Parathyroid adenoma (tissue), 2 donors: ENCODE measurements around the gene FXR2.
A peak's percentile ranks its signal among the peaks of the same experiment; 100 is the strongest.

ENCODE experiments used
- H2AFZ ChIP-seq: fragments of 300-600 bp; sonication (generic); one replicate; pipeline ENCODE4 v1.7.0; 2017; ENCODE audit warnings: antibody characterized with exemption, mild to moderate bottlenecking
- H3K27ac ChIP-seq: fragments of 300-600 bp; sonication (generic); one replicate; pipeline ENCODE4 v1.7.0; 2017
- H3K27me3 ChIP-seq: fragments of 300-600 bp; sonication (generic); one replicate; pipeline ENCODE4 v1.7.0; 2017; ENCODE audit warnings: low read length; ENCODE audit not compliant: control insufficient read depth, insufficient read depth
- H3K36me3 ChIP-seq: fragments of 300-600 bp; sonication (generic); one replicate; pipeline ENCODE4 v1.7.0; 2017; ENCODE audit warnings: low read length; ENCODE audit not compliant: control insufficient read depth, insufficient read depth
- H3K4me1 ChIP-seq: fragments of 300-600 bp; sonication (generic); one replicate; pipeline ENCODE4 v1.7.0; 2017; ENCODE audit warnings: control low read depth
- H3K4me2 ChIP-seq: fragments of 300-600 bp; sonication (generic); one replicate; pipeline ENCODE4 v1.7.0; 2017; ENCODE audit warnings: low read length
- H3K4me3 ChIP-seq: fragments of 300-600 bp; sonication (generic); one replicate; pipeline ENCODE4 v1.7.0; 2017; ENCODE audit warnings: low read depth, low read length
- H3K79me2 ChIP-seq: fragments of 300-600 bp; sonication (generic); one replicate; pipeline ENCODE4 v1.7.0; 2017; ENCODE audit warnings: control low read depth
- H3K9ac ChIP-seq: fragments of 300-600 bp; sonication (generic); one replicate; pipeline ENCODE4 v1.7.0; 2017; ENCODE audit warnings: mild to moderate bottlenecking
- H3K9me3 ChIP-seq: fragments of 300-600 bp; sonication (generic); one replicate; pipeline ENCODE4 v1.7.0; 2017; ENCODE audit warnings: low read length; ENCODE audit not compliant: control insufficient read depth
- TF ChIP-seq, protein P1 (sequence below): fragments of 300-600 bp; sonication (generic); IDR thresholded peaks from one replicate; pipeline ENCODE4 v1.7.0; 2017; ENCODE audit warnings: antibody characterized with exemption, mild to moderate bottlenecking
- donor health status: primary hyperparathyroidism.

Gene FXR2

DNA sequence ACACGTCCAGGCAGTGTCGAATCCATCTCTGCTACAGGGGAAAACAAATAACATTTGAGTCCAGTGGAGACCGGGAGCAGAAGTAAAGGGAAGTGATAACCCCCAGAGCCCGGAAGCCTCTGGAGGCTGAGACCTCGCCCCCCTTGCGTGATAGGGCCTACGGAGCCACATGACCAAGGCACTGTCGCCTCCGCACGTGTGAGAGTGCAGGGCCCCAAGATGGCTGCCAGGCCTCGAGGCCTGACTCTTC lies 42.4 kb downstream of the FXR2 start:
- H2AFZ ChIP-seq, result peak overlapping the region; percentile 87
- H3K4me1 ChIP-seq, result peaks cover 9% of the 10 kb centered on the region
- H3K4me3 ChIP-seq, result peak overlapping the region; percentile 100
- H3K9ac ChIP-seq, result no peak overlapping the region
- peaks cover 19% of the 10 kb centered on the region for H3K79me2 ChIP-seq
- peak overlapping the region; percentile 49 for H3K4me2 ChIP-seq
- H3K9me3 ChIP-seq, result no peaks in the 10 kb centered on the region
- H3K27me3 ChIP-seq, result no peaks in the 10 kb centered on the region
- TF ChIP-seq, protein P1, sequence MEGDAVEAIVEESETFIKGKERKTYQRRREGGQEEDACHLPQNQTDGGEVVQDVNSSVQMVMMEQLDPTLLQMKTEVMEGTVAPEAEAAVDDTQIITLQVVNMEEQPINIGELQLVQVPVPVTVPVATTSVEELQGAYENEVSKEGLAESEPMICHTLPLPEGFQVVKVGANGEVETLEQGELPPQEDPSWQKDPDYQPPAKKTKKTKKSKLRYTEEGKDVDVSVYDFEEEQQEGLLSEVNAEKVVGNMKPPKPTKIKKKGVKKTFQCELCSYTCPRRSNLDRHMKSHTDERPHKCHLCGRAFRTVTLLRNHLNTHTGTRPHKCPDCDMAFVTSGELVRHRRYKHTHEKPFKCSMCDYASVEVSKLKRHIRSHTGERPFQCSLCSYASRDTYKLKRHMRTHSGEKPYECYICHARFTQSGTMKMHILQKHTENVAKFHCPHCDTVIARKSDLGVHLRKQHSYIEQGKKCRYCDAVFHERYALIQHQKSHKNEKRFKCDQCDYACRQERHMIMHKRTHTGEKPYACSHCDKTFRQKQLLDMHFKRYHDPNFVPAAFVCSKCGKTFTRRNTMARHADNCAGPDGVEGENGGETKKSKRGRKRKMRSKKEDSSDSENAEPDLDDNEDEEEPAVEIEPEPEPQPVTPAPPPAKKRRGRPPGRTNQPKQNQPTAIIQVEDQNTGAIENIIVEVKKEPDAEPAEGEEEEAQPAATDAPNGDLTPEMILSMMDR, result no peak
- no peaks in the 10 kb centered on the region for H3K36me3 ChIP-seq
- peak overlapping the region; percentile 97 for H3K27ac ChIP-seq

DNA sequence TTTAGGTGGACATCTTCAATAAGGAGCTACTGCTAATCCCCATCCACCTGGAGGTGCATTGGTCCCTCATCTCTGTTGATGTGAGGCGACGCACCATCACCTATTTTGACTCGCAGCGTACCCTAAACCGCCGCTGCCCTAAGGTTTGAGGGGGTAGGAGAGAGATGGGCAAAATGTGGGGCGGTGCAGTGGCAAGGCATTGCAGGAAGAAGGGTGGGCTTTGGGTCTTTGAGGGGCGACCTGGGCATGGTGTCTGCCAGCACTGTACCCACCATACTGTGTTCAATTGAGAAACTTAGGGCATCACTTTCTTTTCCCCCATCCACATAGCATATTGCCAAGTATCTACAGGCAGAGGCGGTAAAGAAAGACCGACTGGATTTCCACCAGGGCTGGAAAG lies 44.3 kb downstream of the FXR2 start:
- H3K9me3 ChIP-seq, result no peaks in the 10 kb centered on the region
- no peaks in the 10 kb centered on the region for H3K27me3 ChIP-seq

DNA sequence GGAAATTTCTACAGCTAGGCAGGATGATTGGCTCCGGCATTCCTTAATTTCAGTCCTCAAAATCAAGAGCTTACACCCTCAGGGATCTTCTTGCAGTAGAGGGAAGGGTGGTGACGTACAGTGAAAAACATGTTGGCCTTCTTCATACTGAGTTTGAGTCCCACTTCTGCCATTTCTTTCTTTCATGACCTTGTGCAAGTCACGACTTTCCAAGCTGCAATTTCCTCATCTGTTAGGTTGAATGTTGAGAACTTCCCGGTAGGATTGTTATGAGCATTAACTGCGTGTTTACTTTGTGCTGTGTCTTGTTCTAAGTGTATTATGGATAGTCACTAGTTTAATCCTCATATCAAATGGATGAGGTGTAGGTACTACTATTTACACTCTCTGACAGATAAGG lies 45.1 kb downstream of the FXR2 start:
- H3K9ac ChIP-seq, result no peak overlapping the region
- no peak overlapping the region for H3K27ac ChIP-seq
- H2AFZ ChIP-seq, result no peak overlapping the region
- H3K36me3 ChIP-seq, result no peaks in the 10 kb centered on the region
- H3K4me1 ChIP-seq, result peaks cover 2% of the 10 kb centered on the region
- H3K79me2 ChIP-seq, result peaks cover 17% of the 10 kb centered on the region
- no peak overlapping the region for H3K4me3 ChIP-seq
- no peaks in the 10 kb centered on the region for H3K9me3 ChIP-seq
- H3K27me3 ChIP-seq, result no peaks in the 10 kb centered on the region
- H3K4me2 ChIP-seq, result no peak overlapping the region
- TF ChIP-seq, protein P1, result no peak

More for the DNA sequence above, 44.3 kb downstream of the FXR2 start:
- Histone ChIP-seq H2AFZ (no peak overlapping the region), H3K36me3 (no peaks in the 10 kb centered on the region), H3K79me2 (peaks cover 16% of the 10 kb centered on the region), H3K4me1 (peaks cover 7% of the 10 kb centered on the region), H3K4me3 (no peak overlapping the region), H3K27ac (no peak overlapping the region), H3K4me2 (no peak overlapping the region), H3K9ac (no peak overlapping the region)
- TF ChIP-seq, protein P1, result no peak

DNA sequence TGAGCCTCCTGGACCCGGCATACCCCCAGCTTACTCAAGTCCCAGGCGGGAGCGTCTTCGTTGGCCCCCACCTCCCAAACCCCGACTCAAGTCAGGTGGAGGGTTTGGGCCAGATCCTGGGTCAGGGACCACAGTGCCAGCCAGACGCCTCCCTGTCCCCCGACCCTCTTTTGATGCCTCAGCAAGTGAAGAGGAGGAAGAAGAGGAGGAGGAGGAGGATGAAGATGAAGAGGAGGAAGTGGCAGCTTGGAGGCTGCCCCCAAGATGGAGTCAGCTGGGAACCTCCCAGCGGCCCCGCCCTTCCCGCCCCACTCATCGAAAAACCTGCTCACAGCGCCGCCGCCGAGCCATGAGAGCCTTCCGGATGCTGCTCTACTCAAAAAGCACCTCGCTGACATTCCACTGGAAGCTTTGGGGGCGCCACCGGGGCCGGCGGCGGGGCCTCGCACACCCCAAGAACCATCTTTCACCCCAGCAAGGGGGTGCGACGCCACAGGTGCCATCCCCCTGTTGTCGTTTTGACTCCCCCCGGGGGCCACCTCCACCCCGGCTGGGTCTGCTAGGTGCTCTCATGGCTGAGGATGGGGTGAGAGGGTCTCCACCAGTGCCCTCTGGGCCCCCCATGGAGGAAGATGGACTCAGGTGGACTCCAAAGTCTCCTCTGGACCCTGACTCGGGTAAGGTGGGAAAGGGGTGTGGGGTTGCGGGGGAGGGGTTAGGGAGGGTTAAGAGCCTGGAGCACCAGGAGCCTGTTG lies 51.4 kb downstream of the FXR2 start:
- peak overlapping the region; percentile 99 for H3K4me2 ChIP-seq
- peaks cover 24% of the 10 kb centered on the region for H3K4me1 ChIP-seq
- TF ChIP-seq, protein P1, result no peak
- peak overlapping the region; percentile 87 for H3K4me3 ChIP-seq
- no peak overlapping the region for H3K9ac ChIP-seq
- peaks cover 26% of the 10 kb centered on the region for H3K79me2 ChIP-seq
- H3K27ac ChIP-seq, result no peak overlapping the region
- no peak overlapping the region for H2AFZ ChIP-seq
- H3K36me3 ChIP-seq, result no peaks in the 10 kb centered on the region
- no peaks in the 10 kb centered on the region for H3K9me3 ChIP-seq
- H3K27me3 ChIP-seq, result no peaks in the 10 kb centered on the region

DNA sequence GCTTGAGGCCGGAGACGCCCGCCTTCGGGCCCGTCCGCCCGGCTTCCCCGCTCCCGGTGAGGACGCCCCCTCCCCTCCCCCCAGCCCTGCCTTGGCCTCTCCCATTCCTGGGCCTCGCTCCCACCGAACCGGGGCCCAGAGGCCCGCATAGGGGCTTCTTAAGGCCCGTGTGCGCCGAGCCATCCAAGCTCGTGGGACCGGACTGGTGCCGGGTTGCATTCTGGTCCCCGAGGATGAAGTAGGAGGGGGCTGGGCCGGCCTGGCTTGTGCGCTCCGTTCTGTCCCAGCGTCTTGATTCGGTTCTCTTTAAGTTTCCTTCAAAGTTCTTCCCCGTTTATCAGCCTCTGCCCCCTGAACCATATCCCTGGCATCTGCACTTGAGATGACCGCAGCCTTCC lies 52.5 kb downstream of the FXR2 start:
- Histone ChIP-seq H3K36me3 (no peaks in the 10 kb centered on the region), H3K4me1 (peaks cover 31% of the 10 kb centered on the region)

More for the DNA sequence above, 52.5 kb downstream of the FXR2 start:
- Histone ChIP-seq H3K4me3 (peak overlapping the region; percentile 87), H3K27me3 (no peaks in the 10 kb centered on the region), H3K27ac (peak overlapping the region; percentile 96), H3K9me3 (no peaks in the 10 kb centered on the region), H3K4me2 (peak overlapping the region; percentile 99), H3K79me2 (peaks cover 23% of the 10 kb centered on the region), H2AFZ (peak overlapping the region; percentile 93), H3K9ac (peak overlapping the region; percentile 85)
- TF ChIP-seq, protein P1, result no peak
